ENCODE data around the gene CIDEA.

DNA sequence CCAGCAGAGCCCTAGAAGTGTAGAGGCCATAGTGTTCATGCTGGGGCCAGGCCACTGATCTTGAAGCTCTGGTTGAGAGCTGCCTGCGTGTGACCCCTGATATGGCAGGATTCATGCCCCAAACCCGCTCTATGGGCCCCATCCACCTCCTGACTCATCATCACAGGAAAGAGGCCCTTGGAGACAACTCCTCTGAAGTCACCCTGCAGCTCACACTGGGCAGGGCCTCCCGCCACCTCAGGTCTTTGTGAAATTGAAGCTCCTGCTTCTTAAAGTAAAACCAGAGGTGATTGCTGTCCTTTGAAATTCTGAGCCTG, 41.9 kb downstream of the CIDEA start:
- TF ChIP-seq, protein P1, sequence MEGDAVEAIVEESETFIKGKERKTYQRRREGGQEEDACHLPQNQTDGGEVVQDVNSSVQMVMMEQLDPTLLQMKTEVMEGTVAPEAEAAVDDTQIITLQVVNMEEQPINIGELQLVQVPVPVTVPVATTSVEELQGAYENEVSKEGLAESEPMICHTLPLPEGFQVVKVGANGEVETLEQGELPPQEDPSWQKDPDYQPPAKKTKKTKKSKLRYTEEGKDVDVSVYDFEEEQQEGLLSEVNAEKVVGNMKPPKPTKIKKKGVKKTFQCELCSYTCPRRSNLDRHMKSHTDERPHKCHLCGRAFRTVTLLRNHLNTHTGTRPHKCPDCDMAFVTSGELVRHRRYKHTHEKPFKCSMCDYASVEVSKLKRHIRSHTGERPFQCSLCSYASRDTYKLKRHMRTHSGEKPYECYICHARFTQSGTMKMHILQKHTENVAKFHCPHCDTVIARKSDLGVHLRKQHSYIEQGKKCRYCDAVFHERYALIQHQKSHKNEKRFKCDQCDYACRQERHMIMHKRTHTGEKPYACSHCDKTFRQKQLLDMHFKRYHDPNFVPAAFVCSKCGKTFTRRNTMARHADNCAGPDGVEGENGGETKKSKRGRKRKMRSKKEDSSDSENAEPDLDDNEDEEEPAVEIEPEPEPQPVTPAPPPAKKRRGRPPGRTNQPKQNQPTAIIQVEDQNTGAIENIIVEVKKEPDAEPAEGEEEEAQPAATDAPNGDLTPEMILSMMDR (IDR thresholded peaks at IDR 0.05), result no peak
- no peak for TF ChIP-seq POLR2A (IDR thresholded peaks at IDR 0.05)

Data from lower leg skin (tissue), 3 donors.